Measurements from ENCODE around the gene TNFRSF6B.

The TNFRSF6B gene

DNA sequence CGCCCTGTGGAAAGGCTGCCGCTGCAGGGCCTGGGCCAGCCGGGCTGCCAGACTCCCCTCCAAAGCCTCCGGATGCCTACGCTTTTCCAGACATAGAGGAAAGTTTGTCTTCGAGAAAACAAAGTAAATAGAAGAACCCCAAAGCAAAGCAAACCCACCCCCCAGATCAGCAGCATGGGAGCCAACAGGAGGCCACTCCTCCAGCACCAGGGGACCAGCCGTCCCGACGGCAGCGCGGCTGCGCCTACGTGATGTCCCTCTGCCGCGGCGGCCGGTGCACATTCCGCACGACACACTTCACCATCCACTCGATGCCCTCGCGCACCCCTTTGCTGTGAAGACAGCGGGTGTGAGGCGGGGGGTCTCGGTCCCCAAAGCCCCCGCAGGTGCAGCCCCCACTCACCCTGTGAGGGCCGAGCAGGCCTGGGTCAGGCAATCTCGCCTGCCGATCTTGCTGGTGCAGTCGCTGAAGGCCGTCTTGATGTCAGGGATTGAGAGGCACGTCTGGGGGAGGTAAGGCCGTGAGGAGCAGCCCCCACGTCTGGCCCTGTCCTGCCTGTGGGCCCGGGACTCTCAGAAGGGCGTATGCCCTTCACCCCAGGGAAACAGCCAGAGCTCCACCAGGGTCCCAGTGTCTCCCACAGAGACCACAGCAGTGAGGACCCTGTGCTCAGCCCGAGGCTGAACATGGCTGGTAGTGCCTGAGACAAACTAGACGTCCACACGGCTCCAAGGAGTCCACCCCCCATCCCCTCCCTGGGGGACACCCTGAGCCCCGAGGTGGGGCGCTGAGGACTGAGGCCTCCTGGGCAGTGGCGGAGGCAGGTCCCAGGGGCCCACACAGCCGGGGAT, 4.0 kb downstream of the TNFRSF6B start:
- H3K4me3 ChIP-seq (ENCODE audit: low read depth, low read length) = no peak overlapping the region
- TF ChIP-seq, protein P1, sequence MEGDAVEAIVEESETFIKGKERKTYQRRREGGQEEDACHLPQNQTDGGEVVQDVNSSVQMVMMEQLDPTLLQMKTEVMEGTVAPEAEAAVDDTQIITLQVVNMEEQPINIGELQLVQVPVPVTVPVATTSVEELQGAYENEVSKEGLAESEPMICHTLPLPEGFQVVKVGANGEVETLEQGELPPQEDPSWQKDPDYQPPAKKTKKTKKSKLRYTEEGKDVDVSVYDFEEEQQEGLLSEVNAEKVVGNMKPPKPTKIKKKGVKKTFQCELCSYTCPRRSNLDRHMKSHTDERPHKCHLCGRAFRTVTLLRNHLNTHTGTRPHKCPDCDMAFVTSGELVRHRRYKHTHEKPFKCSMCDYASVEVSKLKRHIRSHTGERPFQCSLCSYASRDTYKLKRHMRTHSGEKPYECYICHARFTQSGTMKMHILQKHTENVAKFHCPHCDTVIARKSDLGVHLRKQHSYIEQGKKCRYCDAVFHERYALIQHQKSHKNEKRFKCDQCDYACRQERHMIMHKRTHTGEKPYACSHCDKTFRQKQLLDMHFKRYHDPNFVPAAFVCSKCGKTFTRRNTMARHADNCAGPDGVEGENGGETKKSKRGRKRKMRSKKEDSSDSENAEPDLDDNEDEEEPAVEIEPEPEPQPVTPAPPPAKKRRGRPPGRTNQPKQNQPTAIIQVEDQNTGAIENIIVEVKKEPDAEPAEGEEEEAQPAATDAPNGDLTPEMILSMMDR (IDR thresholded peaks at IDR 0.05; ENCODE audit: borderline replicate concordance, insufficient read depth, low read depth, low read length) = no peak

- no peak overlapping the region for H3K4me3 ChIP-seq (ENCODE audit: low read depth, low read length)
- TF ChIP-seq, protein P1 (IDR thresholded peaks at IDR 0.05; ENCODE audit: borderline replicate concordance, insufficient read depth, low read depth, low read length) = no peak
Observed at GRCh38 chr20:63701051-63701328, 4.5 kb downstream of the TNFRSF6B start.

GRCh38 chr20:63701329-63702035, 5.0 kb downstream of the TNFRSF6B start:
- no peak overlapping the region for H3K4me3 ChIP-seq (ENCODE audit: low read depth, low read length)
- TF ChIP-seq, protein P1 (IDR thresholded peaks at IDR 0.05; ENCODE audit: borderline replicate concordance, insufficient read depth, low read depth, low read length) = no peak

DNA sequence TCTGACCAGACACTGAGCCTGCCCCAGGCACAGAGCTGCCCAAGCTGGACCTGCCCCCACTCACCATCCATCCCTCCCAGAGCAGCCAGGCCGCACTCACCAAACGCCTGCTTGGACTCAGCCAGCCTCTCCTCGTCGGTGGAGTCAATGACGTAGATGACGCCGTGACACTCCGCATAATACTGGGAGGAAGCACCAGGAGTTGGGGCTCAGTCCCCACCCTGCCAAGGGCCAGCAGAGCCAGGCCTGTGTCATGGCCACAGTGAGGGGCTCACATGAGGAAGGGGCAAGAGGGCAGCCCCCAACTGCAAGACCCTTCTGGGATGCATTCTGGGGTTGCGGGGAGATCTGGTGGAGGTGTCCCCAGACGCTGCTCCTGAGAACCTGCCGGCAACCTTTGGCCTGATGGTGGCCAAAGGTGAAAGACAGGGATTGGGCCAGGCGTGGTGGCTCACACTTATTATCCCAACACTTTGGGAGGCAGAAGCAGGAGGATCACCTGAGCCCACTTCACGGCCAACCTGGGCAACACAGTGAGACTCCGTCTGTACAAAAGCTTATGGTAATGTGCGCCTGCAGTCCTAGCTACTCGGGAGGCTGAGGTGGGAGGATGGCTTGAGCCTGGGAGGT, 5.7 kb downstream of the TNFRSF6B start:
- TF ChIP-seq, protein P1 (IDR thresholded peaks at IDR 0.05; ENCODE audit: borderline replicate concordance, insufficient read depth, low read depth, low read length) = no peak

DNA sequence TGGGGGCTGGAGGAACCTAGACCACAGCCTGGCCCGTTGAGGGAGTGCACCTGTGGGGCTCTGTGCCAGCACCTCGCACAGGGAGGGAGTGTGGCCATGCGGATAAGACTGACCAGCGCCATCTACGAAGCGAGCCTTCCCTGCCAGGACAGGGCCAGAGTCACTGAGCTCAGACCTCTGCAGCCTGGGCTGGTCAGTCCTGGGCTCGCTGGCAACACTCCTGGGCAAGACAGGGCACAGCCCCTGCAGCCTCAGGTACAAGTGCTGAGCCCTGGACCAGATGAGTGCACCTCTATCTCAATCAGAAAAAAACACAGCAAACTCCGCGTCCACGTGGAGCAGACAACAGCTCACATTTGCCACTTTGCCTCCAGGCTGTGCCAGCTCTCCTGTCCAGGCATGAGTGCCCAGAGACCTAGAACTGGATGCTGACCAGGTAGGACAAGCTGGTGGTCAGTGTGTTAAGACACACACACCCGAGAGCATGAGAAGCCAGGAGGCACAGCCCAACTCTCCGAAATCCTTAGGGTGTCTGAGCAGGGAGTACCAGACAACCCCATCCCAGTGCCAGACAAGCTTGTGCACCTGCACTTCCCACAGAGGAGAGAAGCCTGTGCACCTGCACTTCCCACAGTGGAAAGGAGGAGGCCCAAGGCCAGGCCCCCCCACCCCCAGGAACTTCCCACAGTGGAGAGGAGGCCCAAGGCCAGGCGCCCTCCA, 6.5 kb downstream of the TNFRSF6B start:
- H3K4me3 ChIP-seq (ENCODE audit: low read depth, low read length) = no peak overlapping the region
- TF ChIP-seq, protein P1 (IDR thresholded peaks at IDR 0.05; ENCODE audit: borderline replicate concordance, insufficient read depth, low read depth, low read length) = no peak

More for the DNA sequence above, 5.7 kb downstream of the TNFRSF6B start:
- H3K4me3 ChIP-seq (ENCODE audit: low read depth, low read length) = no peak overlapping the region

DNA sequence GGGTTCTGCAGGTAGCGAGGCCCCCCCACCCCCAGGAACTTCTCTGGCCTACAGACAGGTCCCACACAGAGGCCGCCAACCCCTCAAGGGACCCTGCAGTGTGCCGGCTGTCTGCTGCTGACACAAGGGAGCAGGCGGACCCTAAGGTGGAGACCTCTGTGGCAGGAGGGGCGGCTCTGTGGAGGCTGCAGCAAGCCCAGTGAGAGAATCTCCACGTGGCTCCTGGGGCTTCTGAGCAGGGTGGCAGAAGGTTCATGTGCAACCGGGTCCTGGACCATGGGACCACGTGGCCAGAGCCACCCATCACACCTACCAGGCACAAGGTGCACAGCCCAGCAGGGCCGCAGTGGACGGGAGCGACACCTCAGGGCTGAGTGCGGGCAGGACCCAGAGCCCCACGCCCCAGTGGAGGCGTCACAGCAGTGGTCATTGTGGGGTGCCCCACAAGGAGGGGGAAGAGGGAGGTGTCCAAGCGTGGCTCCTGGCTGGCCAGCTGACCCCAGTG, 7.1 kb downstream of the TNFRSF6B start:
- TF ChIP-seq, protein P1 (IDR thresholded peaks at IDR 0.05; ENCODE audit: borderline replicate concordance, insufficient read depth, low read depth, low read length) = no peak
- no peak overlapping the region for H3K4me3 ChIP-seq (ENCODE audit: low read depth, low read length)

Data from GM12875 (cell line).